Measurements from ENCODE around the gene PGGT1B.

DNA sequence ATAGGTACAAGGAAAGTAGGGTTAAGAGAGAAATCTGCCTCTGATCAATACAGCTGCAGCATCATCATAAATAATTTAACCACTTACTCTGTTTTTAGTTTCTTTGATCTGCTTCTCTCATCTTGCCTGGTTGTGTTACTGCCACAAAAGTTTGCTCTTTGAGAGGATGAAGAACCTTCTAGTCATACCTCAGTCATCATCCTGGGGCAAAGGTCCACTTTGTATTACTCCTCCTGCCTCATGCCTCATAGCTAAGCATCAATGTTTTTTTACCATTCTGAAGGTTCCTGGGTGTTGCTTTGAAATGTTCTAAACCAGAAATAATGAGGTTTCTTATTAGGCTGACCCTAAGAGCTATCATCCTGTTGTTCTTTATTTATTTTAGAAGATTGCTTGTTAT, 75.9 kb downstream of the PGGT1B start:
- no peak for TF ChIP-seq FOXA1 (IDR thresholded peaks at IDR 0.05)
- TF ChIP-seq FOXK2 (IDR thresholded peaks at IDR 0.05) = no peak
- TF ChIP-seq HDGF (IDR thresholded peaks at IDR 0.05; ENCODE audit: borderline replicate concordance) = no peak
- TF ChIP-seq FOXM1 (IDR thresholded peaks at IDR 0.05; ENCODE audit: borderline replicate concordance) = no peak

Data from HEK293T (cell line).